HepG2 (cell line): ENCODE measurements around the gene MNT. TPM values are rescaled to one million over a fixed set of nuclear protein-coding genes. Genes with fewer than 3 reads are reported as not detected.

Experiments used
- BRF2 ChIP-seq: sonication (generic); formaldehyde crosslinking; IDR thresholded peaks from 2 replicates; pipeline ENCODE4 v1.8.1; 2022; ENCODE audit warnings: mild to moderate bottlenecking, missing genetic modification reagents
- DRAP1 ChIP-seq: IDR thresholded peaks from 2 replicates; pipeline ENCODE4 v1.6.1; 2016; ENCODE audit warnings: missing genetic modification reagents, missing compliant biosample characterization
- ELF1 ChIP-seq: sonication (generic); formaldehyde crosslinking; IDR thresholded peaks from 2 replicates; pipeline ENCODE4 v1.4.0; 2020; ENCODE audit warnings: missing genetic modification reagents
- ETS1 ChIP-seq: sonication (generic); formaldehyde crosslinking; IDR thresholded peaks from 2 replicates; pipeline ENCODE4 v1.4.0; 2020; ENCODE audit warnings: missing genetic modification reagents
- ONECUT2 ChIP-seq: sonication (generic); formaldehyde crosslinking; IDR thresholded peaks from 2 replicates; pipeline ENCODE4 v1.4.0; 2020; ENCODE audit warnings: missing genetic modification reagents
- TGIF2 ChIP-seq: IDR thresholded peaks from 2 replicates; pipeline ENCODE4 v1.6.1; 2016; ENCODE audit warnings: control low read depth, missing compliant biosample characterization
- ZBTB3 ChIP-seq: sonication (generic); formaldehyde crosslinking; IDR thresholded peaks from 2 replicates; pipeline ENCODE4 v1.4.0; 2020; ENCODE audit warnings: low read depth, mild to moderate bottlenecking, moderate library complexity, missing genetic modification reagents, borderline replicate concordance
- ZFP36L2 ChIP-seq: sonication (generic); formaldehyde crosslinking; IDR thresholded peaks from 2 replicates; pipeline ENCODE4 v1.4.0; 2020; ENCODE audit warnings: missing genetic modification reagents
- ZNF142 ChIP-seq: sonication (generic); formaldehyde crosslinking; IDR thresholded peaks from 2 replicates; pipeline ENCODE4 v1.4.0; 2020; ENCODE audit warnings: missing genetic modification reagents
- ZNF274 ChIP-seq: sonication (generic); formaldehyde crosslinking; IDR thresholded peaks from 2 replicates; pipeline ENCODE4 v1.5.1; 2020; ENCODE audit warnings: mild to moderate bottlenecking, missing genetic modification reagents
- ZNF30 ChIP-seq: sonication (generic); formaldehyde crosslinking; IDR thresholded peaks from 2 replicates; pipeline ENCODE4 v1.5.0; 2020; ENCODE audit warnings: mild to moderate bottlenecking, missing genetic modification reagents
- ZNF383 ChIP-seq: sonication (generic); formaldehyde crosslinking; IDR thresholded peaks from 2 replicates; pipeline ENCODE4 v1.4.0; 2020; ENCODE audit warnings: missing genetic modification reagents, mild to moderate bottlenecking, borderline replicate concordance
- ZNF501 ChIP-seq: sonication (generic); formaldehyde crosslinking; IDR thresholded peaks from 2 replicates; pipeline ENCODE4 v1.5.1; 2020; ENCODE audit warnings: mild to moderate bottlenecking, moderate library complexity, missing genetic modification reagents
- ZNF530 ChIP-seq: sonication (generic); formaldehyde crosslinking; IDR thresholded peaks from 2 replicates; pipeline ENCODE4 v1.5.0; 2020; ENCODE audit warnings: low read depth, mild to moderate bottlenecking, missing genetic modification reagents
- ZNF563 ChIP-seq: sonication (generic); formaldehyde crosslinking; IDR thresholded peaks from 2 replicates; pipeline ENCODE4 v1.8.0; 2022; ENCODE audit warnings: mild to moderate bottlenecking, moderate library complexity, missing genetic modification reagents
- ZNF574 ChIP-seq: sonication (generic); formaldehyde crosslinking; IDR thresholded peaks from 2 replicates; pipeline ENCODE4 v1.4.0; 2020; ENCODE audit warnings: missing genetic modification reagents
- ZNF652 ChIP-seq: IDR thresholded peaks from 2 replicates; pipeline ENCODE4 v1.6.1; 2016; ENCODE audit warnings: low read depth, borderline replicate concordance
- polyA plus RNA-seq, 8 experiments: library from polyadenylated mRNA; depleted of rRNA in 3 of 8; stranded (reverse) in 7 of 8; unstranded in 1 of 8; fragments of >200 nt; fragmentation: Illumina TruSeq in 4 of 8; extraction: Trizol in 4 of 8; gene quantifications; 2 replicates each; pipeline versions ENCODE4 v1.2.1 to v1.2.3, GENCODE V29; 2011 to 2016; ENCODE audit warnings: low read depth in 4 of 8, missing spikeins in 1 of 8, mixed read lengths in 1 of 8; ENCODE audit not compliant: insufficient read depth in 1 of 8
- total RNA-seq, 5 experiments: library from RNA; depleted of rRNA; stranded (reverse); fragments of >200 nt; fragmentation: Illumina TruSeq; extraction: Trizol; gene quantifications; 2 replicates each; pipeline ENCODE4 v1.2.3, GENCODE V29; 2016; ENCODE audit warnings: low read depth in 1 of 5

MNT gene
- total and polyA plus RNA-seq, 2 of the 13 experiments (the other 11 are each of a cell fraction or from before 2014, with no cell fraction given) = 2.1 to 3.5 TPM

- TF ChIP-seq ZNF142 (CRISPR knock-in tag) (0 out of 2 replicates have a peak, but pooled peaks have one; percentile 30), DRAP1 (CRISPR knock-in tag) (peak; percentile 67; the same call in 1 of the 2 replicates), ZNF530 (CRISPR knock-in tag) (no peak), ZFP36L2 (no peak), ELF1 (CRISPR knock-in tag) (0 out of 2 replicates have a peak, but pooled peaks have one; percentile 17), ZNF652 (CRISPR knock-in tag) (no peak), ZBTB3 (CRISPR knock-in tag) (no peak), ZNF30 (CRISPR knock-in tag) (no peak), ZNF574 (CRISPR knock-in tag) (peak; percentile 76; the same call in 1 of the 2 replicates), ONECUT2 (CRISPR knock-in tag) (no peak), BRF2 (no peak), TGIF2 (CRISPR knock-in tag) (no peak; the same call in 1 of the 2 replicates), ZNF274 (CRISPR knock-in tag) (no peak), ETS1 (CRISPR knock-in tag) (0 out of 2 replicates have a peak, but pooled peaks have one; percentile 16), ZNF501 (peak; percentile 56), ZNF563 (CRISPR knock-in tag) (no peak), ZNF383 (CRISPR knock-in tag) (no peak)
These were observed 1.0 kb downstream of the MNT start (continued) for GRCh38 chr17:2399572-2400473.
